HG03139 (cell line): ENCODE measurements around the gene TBC1D5.
"Not testable (repeated sequence)": the region's sequence is repeated elsewhere in the genome, so short reads cannot be mapped to it uniquely, and the experiment has no call there.

Source experiments
- ATAC-seq: cut with Tn5 transposase; IDR thresholded peaks from one replicate; pipeline ENCODE4 v1.9.1; 2021; ENCODE audit not compliant: unreplicated experiment

TBC1D5 gene

GRCh38 chr3:17749705-17750293, 7.4 kb upstream of the TBC1D5 start:
- ATAC-seq = peak; percentile 31

- ATAC-seq = peak; percentile 28
Observed at GRCh38 chr3:17749281-17749680, 6.8 kb upstream of the TBC1D5 start.

- no peak for ATAC-seq
Observed at GRCh38 chr3:17747890-17748247, 5.4 kb upstream of the TBC1D5 start.

GRCh38 chr3:17747174-17747889, 4.9 kb upstream of the TBC1D5 start:
- ATAC-seq = peak; percentile 56

- no peak for ATAC-seq
Observed at GRCh38 chr3:17745894-17746293, 3.5 kb upstream of the TBC1D5 start.

- ATAC-seq = no peak
Observed at GRCh38 chr3:17745301-17745700, 2.9 kb upstream of the TBC1D5 start.

GRCh38 chr3:17744693-17745092, 2.3 kb upstream of the TBC1D5 start:
- no peak for ATAC-seq

GRCh38 chr3:17743658-17743995, 1.2 kb upstream of the TBC1D5 start:
- no peak for ATAC-seq

GRCh38 chr3:17742880-17743657, 638 bp upstream of the TBC1D5 start:
- ATAC-seq = no peak

- no peak for ATAC-seq
Observed at GRCh38 chr3:17741621-17742101, 770 bp downstream of the TBC1D5 start.

- ATAC-seq = no peak
Observed at GRCh38 chr3:17740721-17741141, 1.7 kb downstream of the TBC1D5 start.

GRCh38 chr3:17738921-17739320, 3.5 kb downstream of the TBC1D5 start:
- no peak for ATAC-seq

- ATAC-seq = no peak
Observed at GRCh38 chr3:17738219-17738618, 4.2 kb downstream of the TBC1D5 start.

GRCh38 chr3:17737591-17737990, 4.8 kb downstream of the TBC1D5 start:
- ATAC-seq = no peak

- ATAC-seq = not testable (repeated sequence)
Observed at GRCh38 chr3:17735362-17735761, 7.1 kb downstream of the TBC1D5 start.

GRCh38 chr3:17733768-17734167, 8.7 kb downstream of the TBC1D5 start:
- ATAC-seq = no peak

- no peak for ATAC-seq
Observed at GRCh38 chr3:17733215-17733614, 9.2 kb downstream of the TBC1D5 start.

GRCh38 chr3:17730318-17730967, 12.0 kb downstream of the TBC1D5 start:
- no peak for ATAC-seq

GRCh38 chr3:17726313-17726712, 16.1 kb downstream of the TBC1D5 start:
- ATAC-seq = no peak

GRCh38 chr3:17725844-17726243, 16.6 kb downstream of the TBC1D5 start:
- not testable (repeated sequence) for ATAC-seq

GRCh38 chr3:17724948-17725347, 17.5 kb downstream of the TBC1D5 start:
- ATAC-seq = no peak

GRCh38 chr3:17724122-17724521, 18.3 kb downstream of the TBC1D5 start:
- no peak for ATAC-seq
